GM18502 (cell line): ENCODE data around the gene KCNS1.

ENCODE experiments used
- ATAC-seq: cut with Tn5 transposase; IDR thresholded peaks from one replicate; pipeline ENCODE4 v1.9.1; 2021; ENCODE audit warnings: mild to moderate bottlenecking; ENCODE audit not compliant: unreplicated experiment, poor library complexity

Gene KCNS1

GRCh38 chr20:45110301-45110700 is 9.4 kb upstream of the KCNS1 start:
- no peak for ATAC-seq

- ATAC-seq, result no peak
These were observed 8.7 kb upstream of the KCNS1 start for GRCh38 chr20:45109634-45110033.

- no peak for ATAC-seq
These were observed 4.4 kb upstream of the KCNS1 start for GRCh38 chr20:45105317-45105716.

GRCh38 chr20:45104786-45105185 is 3.9 kb upstream of the KCNS1 start:
- ATAC-seq, result no peak

GRCh38 chr20:45103072-45103471 is 2.1 kb upstream of the KCNS1 start:
- no peak for ATAC-seq

- no peak for ATAC-seq
These were observed 465 bp upstream of the KCNS1 start for GRCh38 chr20:45101333-45101850.

- no peak for ATAC-seq
These were observed 2.7 kb downstream of the KCNS1 start for GRCh38 chr20:45098103-45098773.

- ATAC-seq, result no peak
These were observed 3.3 kb downstream of the KCNS1 start for GRCh38 chr20:45097485-45098102.

GRCh38 chr20:45096781-45097180 is 4.1 kb downstream of the KCNS1 start:
- no peak for ATAC-seq

GRCh38 chr20:45095805-45096238 is 5.1 kb downstream of the KCNS1 start:
- ATAC-seq, result no peak

- no peak for ATAC-seq
These were observed 5.9 kb downstream of the KCNS1 start for GRCh38 chr20:45094864-45095574.

GRCh38 chr20:45094201-45094600 is 6.7 kb downstream of the KCNS1 start:
- no peak for ATAC-seq

GRCh38 chr20:45092898-45093297 is 8.0 kb downstream of the KCNS1 start:
- no peak for ATAC-seq

- no peak for ATAC-seq
These were observed 9.6 kb downstream of the KCNS1 start for GRCh38 chr20:45091366-45091765.

GRCh38 chr20:45090481-45090880 is 10.4 kb downstream of the KCNS1 start:
- no peak for ATAC-seq

GRCh38 chr20:45088247-45088646 is 12.7 kb downstream of the KCNS1 start:
- ATAC-seq, result no peak

GRCh38 chr20:45087814-45088213 is 13.1 kb downstream of the KCNS1 start:
- no peak for ATAC-seq

GRCh38 chr20:45087097-45087790 is 13.7 kb downstream of the KCNS1 start:
- ATAC-seq, result no peak

GRCh38 chr20:45085867-45086266 is 15.1 kb downstream of the KCNS1 start:
- ATAC-seq, result no peak

- no peak for ATAC-seq
These were observed 15.6 kb downstream of the KCNS1 start for GRCh38 chr20:45085289-45085688.

- ATAC-seq, result no peak
These were observed 17.8 kb downstream of the KCNS1 start for GRCh38 chr20:45083127-45083526.
